Measurements from ENCODE around the gene TUG1. TPM values are rescaled to one million over a fixed set of nuclear protein-coding genes. Genes with fewer than 3 reads are reported as not detected.

TUG1 gene
- total and polyA plus RNA-seq, 9 of the 15 experiments (the other 6 are each of a cell fraction or from before 2014, with no cell fraction given) = 24.7 to 132 (median 58.9) TPM

DNA sequence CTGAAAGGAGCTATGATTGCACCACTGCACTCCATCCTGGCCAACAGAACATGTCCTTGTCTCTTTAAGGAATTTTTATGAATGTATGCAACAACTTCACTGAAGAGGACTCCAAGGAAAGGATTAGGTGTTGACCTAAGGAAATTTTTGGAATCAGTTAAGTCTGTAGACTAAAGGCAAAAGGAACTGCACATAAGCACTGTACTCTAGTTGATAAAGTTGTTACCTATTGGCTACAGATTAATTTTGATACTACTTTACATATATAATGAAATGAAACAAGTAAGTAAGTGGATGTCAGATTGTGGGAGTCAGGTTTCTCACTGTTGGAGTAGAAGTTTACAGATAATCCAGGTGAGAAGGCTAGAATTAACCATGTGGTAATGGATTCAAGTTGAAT is 36.5 kb downstream of the TUG1 start:
- in situ Hi-C loops (cut with MboI) = no loop called here

DNA sequence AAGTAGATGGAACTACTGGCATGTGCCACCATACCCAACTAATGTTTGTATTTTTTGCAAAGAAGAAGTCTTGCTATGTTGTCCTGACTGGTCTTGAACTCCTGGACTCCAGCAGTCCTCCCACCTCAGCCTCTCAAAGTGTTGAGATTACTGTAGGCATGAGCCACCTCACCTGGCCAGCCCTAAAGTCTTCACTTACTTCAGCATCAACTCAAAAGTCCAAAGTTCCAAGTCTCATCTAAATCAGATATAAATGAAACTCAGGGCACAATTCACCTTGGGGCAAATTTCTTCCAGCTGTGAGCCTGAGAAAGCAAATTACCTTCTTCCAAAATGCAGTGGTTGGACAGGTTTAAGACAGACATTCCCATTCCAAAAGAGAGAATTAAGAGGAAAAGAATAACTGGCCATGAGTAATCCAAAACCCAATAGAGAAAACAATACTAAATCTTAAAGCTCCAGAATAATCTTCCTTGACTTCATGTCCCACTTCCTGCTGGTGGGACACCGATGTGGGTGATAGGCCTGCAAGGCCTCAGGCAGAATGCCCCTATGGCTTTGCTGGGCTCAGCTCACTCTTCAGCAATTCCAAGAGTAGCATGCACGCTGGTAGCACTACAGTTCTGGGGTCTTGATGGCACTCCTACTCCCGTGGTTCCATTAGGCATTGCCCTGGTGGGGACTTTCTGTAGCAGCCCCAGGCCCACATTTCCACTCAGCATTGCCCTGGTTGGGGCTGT is 50.3 kb downstream of the TUG1 start:
- CTCF ChIA-PET (ENCODE audit: low intra/inter-chr PET ratio) = no interaction called here
- BruUV-seq (replicated peaks) = no TSS peak
- H3K4me1 ChIP-seq (replicated peaks in 1 of 2; ENCODE audit: control insufficient read depth in 2 of 2, insufficient read depth in 2 of 2, low read length in 2 of 2) = no peaks in the 10 kb centered on the region
- FAIRE-seq = no peak
- H3K9me3 ChIP-seq (replicated peaks; ENCODE audit: control insufficient read depth, insufficient read depth, low read depth, low read length) = no peaks in the 10 kb centered on the region
- no peak for ATAC-seq
- H3K4me3 ChIP-seq = no peak overlapping the region
- H3K27me3 ChIP-seq (ENCODE audit: control insufficient read depth in 2 of 2, insufficient read depth in 2 of 2, low read length in 2 of 2) = no peaks in the 10 kb centered on the region; a peak in 1 of 5 replicates
- in situ Hi-C loops (cut with MboI) (no loop called here), intact Hi-C loops (cut with micrococcal nuclease) (no loop called here)
- no peak overlapping the region for H2AFZ ChIP-seq (ENCODE audit: low read depth, low read length)
- POLR2A ChIA-PET = interaction anchor here (1.3 kb wide), 1 partner anchor 14 kb away, joined by 3 read pairs; no protein-coding TSS in a partner anchor
- H3K79me2 ChIP-seq (ENCODE audit: control insufficient read depth, insufficient read depth, low read length) = no peaks in the 10 kb centered on the region
- no peaks in the 10 kb centered on the region for H3K9me1 ChIP-seq (ENCODE audit: control insufficient read depth, insufficient read depth, low read length)
- H3K4me2 ChIP-seq (ENCODE audit: insufficient read depth, low read length) = no peak overlapping the region
- 0% methylated on average over 2 of the region's 3 CpGs for WGBS (ENCODE audit: insufficient coverage, low coverage, missing lambda C conversion rate)
- no peaks in the 10 kb centered on the region for H4K20me1 ChIP-seq (replicated peaks; ENCODE audit: control insufficient read depth, insufficient read depth, low read length)
- TF ChIP-seq MYBL2 (IDR thresholded peaks at IDR 0.05; ENCODE audit: low read depth) (no peak), MYBL2 (CRISPR knock-in tag; IDR thresholded peaks at IDR 0.05; ENCODE audit: borderline replicate concordance) (no peak), DPF2 (IDR thresholded peaks at IDR 0.05) (no peak)
- TF ChIP-seq, protein P1, sequence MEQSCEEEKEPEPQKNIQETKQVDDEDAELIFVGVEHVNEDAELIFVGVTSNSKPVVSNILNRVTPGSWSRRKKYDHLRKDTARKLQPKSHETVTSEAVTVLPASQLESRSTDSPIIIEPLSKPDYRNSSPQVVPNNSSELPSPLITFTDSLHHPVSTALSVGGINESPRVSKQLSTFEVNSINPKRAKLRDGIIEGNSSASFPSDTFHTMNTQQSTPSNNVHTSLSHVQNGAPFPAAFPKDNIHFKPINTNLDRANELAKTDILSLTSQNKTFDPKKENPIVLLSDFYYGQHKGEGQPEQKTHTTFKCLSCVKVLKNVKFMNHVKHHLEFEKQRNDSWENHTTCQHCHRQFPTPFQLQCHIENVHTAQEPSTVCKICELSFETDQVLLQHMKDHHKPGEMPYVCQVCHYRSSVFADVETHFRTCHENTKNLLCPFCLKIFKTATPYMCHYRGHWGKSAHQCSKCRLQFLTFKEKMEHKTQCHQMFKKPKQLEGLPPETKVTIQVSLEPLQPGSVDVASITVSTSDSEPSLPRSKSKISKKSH (CRISPR knock-in tag; IDR thresholded peaks at IDR 0.05) = no peak
- DNase-seq (ENCODE audit: extremely low read depth in 1 of 4, low spot score in 3 of 4) = no peak
- no peak overlapping the region for H3K27ac ChIP-seq (ENCODE audit: extremely low read depth, low read depth, low read length)
- no peak overlapping the region for H3K9ac ChIP-seq (ENCODE audit: insufficient read depth in 1 of 2, low read depth in 2 of 2, low read length in 2 of 2)
- no peaks in the 10 kb centered on the region for H3K36me3 ChIP-seq (ENCODE audit: control insufficient read depth, insufficient read depth, low read length)

More for the DNA sequence above, 36.5 kb downstream of the TUG1 start:
- Histone ChIP-seq H3K4me1 (replicated peaks in 1 of 2; ENCODE audit: control insufficient read depth in 2 of 2, insufficient read depth in 2 of 2, low read length in 2 of 2) (no peaks in the 10 kb centered on the region; a peak in 1 of 5 replicates), H3K36me3 (ENCODE audit: control insufficient read depth, insufficient read depth, low read length) (no peaks in the 10 kb centered on the region), H3K9ac (ENCODE audit: insufficient read depth in 1 of 2, low read depth in 2 of 2, low read length in 2 of 2) (no peak overlapping the region), H3K4me2 (ENCODE audit: insufficient read depth, low read length) (no peak overlapping the region), H3K27me3 (ENCODE audit: control insufficient read depth in 2 of 2, insufficient read depth in 2 of 2, low read length in 2 of 2) (no peaks in the 10 kb centered on the region), H3K9me3 (replicated peaks; ENCODE audit: control insufficient read depth, insufficient read depth, low read depth, low read length) (0 out of 2 replicates have a peak, but pooled peaks cover 2% of the 10 kb centered on the region), H3K9me1 (ENCODE audit: control insufficient read depth, insufficient read depth, low read length) (no peaks in the 10 kb centered on the region), H2AFZ (ENCODE audit: low read depth, low read length) (no peak overlapping the region), H4K20me1 (replicated peaks; ENCODE audit: control insufficient read depth, insufficient read depth, low read length) (no peaks in the 10 kb centered on the region), H3K79me2 (ENCODE audit: control insufficient read depth, insufficient read depth, low read length) (no peaks in the 10 kb centered on the region), H3K4me3 (no peak overlapping the region), H3K27ac (ENCODE audit: extremely low read depth, low read depth, low read length) (no peak overlapping the region)
- DNase-seq (ENCODE audit: extremely low read depth in 1 of 4, low spot score in 3 of 4) = no peak
- no peak for ATAC-seq
- intact Hi-C loops (cut with micrococcal nuclease) = no loop called here
- no peak for TF ChIP-seq CAMTA2 (CRISPR knock-in tag; conservative IDR thresholded peaks at IDR 0.05)
- TF ChIP-seq ZNF354B (CRISPR knock-in tag; IDR thresholded peaks at IDR 0.05) = no peak
- no peak for TF ChIP-seq SRSF3 (IDR thresholded peaks at IDR 0.05; ENCODE audit: insufficient read depth, low read length)
- no TSS peak for BruUV-seq (replicated peaks)
- CTCF ChIA-PET (ENCODE audit: low intra/inter-chr PET ratio) = no interaction called here
- no peak for FAIRE-seq
- POLR2A ChIA-PET = interaction anchor here (1.5 kb wide), 1 partner anchor 14 kb away, joined by 3 read pairs; no protein-coding TSS in a partner anchor
